ENCODE measurements around the gene INO80D.

INO80D gene

GRCh38 chr2:206062724-206063123, 23.2 kb downstream of the INO80D start:
- TF ChIP-seq, protein P1, sequence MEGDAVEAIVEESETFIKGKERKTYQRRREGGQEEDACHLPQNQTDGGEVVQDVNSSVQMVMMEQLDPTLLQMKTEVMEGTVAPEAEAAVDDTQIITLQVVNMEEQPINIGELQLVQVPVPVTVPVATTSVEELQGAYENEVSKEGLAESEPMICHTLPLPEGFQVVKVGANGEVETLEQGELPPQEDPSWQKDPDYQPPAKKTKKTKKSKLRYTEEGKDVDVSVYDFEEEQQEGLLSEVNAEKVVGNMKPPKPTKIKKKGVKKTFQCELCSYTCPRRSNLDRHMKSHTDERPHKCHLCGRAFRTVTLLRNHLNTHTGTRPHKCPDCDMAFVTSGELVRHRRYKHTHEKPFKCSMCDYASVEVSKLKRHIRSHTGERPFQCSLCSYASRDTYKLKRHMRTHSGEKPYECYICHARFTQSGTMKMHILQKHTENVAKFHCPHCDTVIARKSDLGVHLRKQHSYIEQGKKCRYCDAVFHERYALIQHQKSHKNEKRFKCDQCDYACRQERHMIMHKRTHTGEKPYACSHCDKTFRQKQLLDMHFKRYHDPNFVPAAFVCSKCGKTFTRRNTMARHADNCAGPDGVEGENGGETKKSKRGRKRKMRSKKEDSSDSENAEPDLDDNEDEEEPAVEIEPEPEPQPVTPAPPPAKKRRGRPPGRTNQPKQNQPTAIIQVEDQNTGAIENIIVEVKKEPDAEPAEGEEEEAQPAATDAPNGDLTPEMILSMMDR (conservative IDR thresholded peaks at IDR 0.05; ENCODE audit: low read depth), result no peak
- H3K27ac ChIP-seq, result no peak overlapping the region
- CTCF ChIA-PET, result no interaction called here
- DNase-seq (ENCODE audit: low spot score), result no peak
- POLR2A ChIA-PET (ENCODE audit: low non-redundant PET), result interaction anchor here (0.5 kb wide), 1 partner anchor 9 kb away, joined by 3 read pairs; no protein-coding TSS in a partner anchor

GRCh38 chr2:206056286-206056685, 29.7 kb downstream of the INO80D start:
- CTCF ChIA-PET, result no interaction called here
- no peak overlapping the region for H3K27ac ChIP-seq
- TF ChIP-seq, protein P1 (conservative IDR thresholded peaks at IDR 0.05; ENCODE audit: low read depth), result no peak
- POLR2A ChIA-PET (ENCODE audit: low non-redundant PET), result no interaction called here
- no peak for DNase-seq (ENCODE audit: low spot score)

- no peak for DNase-seq (ENCODE audit: low spot score)
- ChIA-PET POLR2A (ENCODE audit: low non-redundant PET) (no interaction called here), CTCF (interaction anchor here (0.7 kb wide), 1 partner anchor 889 kb away, joined by 4 read pairs; no protein-coding TSS in a partner anchor)
- no peak overlapping the region for H3K27ac ChIP-seq
- TF ChIP-seq, protein P1 (conservative IDR thresholded peaks at IDR 0.05; ENCODE audit: low read depth), result no peak
Measured at GRCh38 chr2:206054952-206055351, 31.0 kb downstream of the INO80D start.

- ChIA-PET POLR2A (ENCODE audit: low non-redundant PET) (no interaction called here), CTCF (no interaction called here)
- no peak for DNase-seq (ENCODE audit: low spot score)
- TF ChIP-seq, protein P1 (conservative IDR thresholded peaks at IDR 0.05; ENCODE audit: low read depth), result no peak
- no peak overlapping the region for H3K27ac ChIP-seq
Measured at GRCh38 chr2:206051912-206052311, 34.1 kb downstream of the INO80D start.

GRCh38 chr2:206049392-206049791, 36.6 kb downstream of the INO80D start:
- DNase-seq (ENCODE audit: low spot score), result no peak
- ChIA-PET CTCF (no interaction called here), POLR2A (ENCODE audit: low non-redundant PET) (no interaction called here)
- TF ChIP-seq, protein P1 (conservative IDR thresholded peaks at IDR 0.05; ENCODE audit: low read depth), result no peak
- no peak overlapping the region for H3K27ac ChIP-seq

DNA sequence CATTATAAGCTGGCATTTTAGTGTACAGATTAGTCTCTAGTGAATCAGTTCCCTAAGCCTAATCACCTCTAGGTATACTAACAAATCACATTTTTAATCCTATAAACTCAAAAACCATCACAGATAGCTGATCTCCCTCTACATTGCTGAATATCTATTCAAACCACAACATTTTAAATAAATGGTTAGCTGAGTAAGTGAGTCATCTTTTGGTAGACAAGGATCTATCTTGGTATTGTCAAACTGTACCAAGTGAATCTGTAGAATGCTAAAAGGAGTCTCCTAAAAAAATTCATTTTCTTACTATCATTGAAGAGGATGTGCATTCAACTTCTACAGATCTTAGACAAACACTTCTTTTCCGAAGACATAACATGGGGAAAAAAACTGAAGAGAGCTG, 40.7 kb downstream of the INO80D start:
- CTCF ChIA-PET, result no interaction called here
- no peak for DNase-seq (ENCODE audit: low spot score)
- POLR2A ChIA-PET (ENCODE audit: low non-redundant PET), result no interaction called here

More for the DNA sequence above, 40.7 kb downstream of the INO80D start:
- H3K27ac ChIP-seq, result no peak overlapping the region
- TF ChIP-seq, protein P1 (conservative IDR thresholded peaks at IDR 0.05; ENCODE audit: low read depth), result no peak

Data from RWPE1 (cell line).